Panc1 (cell line): ENCODE measurements around the gene UCHL5.

ENCODE experiments used
- CTCF ChIP-seq: fragments of 450-650 bp; IDR thresholded peaks from 2 replicates; pipeline ENCODE4 v1.5.1; 2017; ENCODE audit warnings: mild to moderate bottlenecking
- POLR2AphosphoS5 ChIP-seq: IDR thresholded peaks from 2 replicates; pipeline ENCODE4 v1.6.1; 2012; ENCODE audit warnings: mild to moderate bottlenecking, low read depth, low read length, moderate library complexity
- SIN3A ChIP-seq: IDR thresholded peaks from 2 replicates; pipeline ENCODE4 v1.6.1; 2012; ENCODE audit warnings: low read depth, mild to moderate bottlenecking, low read length, moderate library complexity, borderline replicate concordance; ENCODE audit not compliant: insufficient read depth
- TCF7L2 ChIP-seq: IDR thresholded peaks from 2 replicates; pipeline ENCODE4 v1.6.1; 2011; ENCODE audit warnings: mild to moderate bottlenecking, low read depth, low read length, inconsistent platforms
- TF ChIP-seq, protein P1 (sequence below), 2 experiments: IDR thresholded peaks; 2 replicates each; pipeline ENCODE4 v1.6.1; 2011 to 2012; ENCODE audit warnings: low read depth in 2 of 2, control low read depth in 1 of 2, low read length in 1 of 2, mild to moderate bottlenecking in 1 of 2, moderate library complexity in 1 of 2; ENCODE audit not compliant: insufficient read depth in 1 of 2

- TF ChIP-seq, protein P1, sequence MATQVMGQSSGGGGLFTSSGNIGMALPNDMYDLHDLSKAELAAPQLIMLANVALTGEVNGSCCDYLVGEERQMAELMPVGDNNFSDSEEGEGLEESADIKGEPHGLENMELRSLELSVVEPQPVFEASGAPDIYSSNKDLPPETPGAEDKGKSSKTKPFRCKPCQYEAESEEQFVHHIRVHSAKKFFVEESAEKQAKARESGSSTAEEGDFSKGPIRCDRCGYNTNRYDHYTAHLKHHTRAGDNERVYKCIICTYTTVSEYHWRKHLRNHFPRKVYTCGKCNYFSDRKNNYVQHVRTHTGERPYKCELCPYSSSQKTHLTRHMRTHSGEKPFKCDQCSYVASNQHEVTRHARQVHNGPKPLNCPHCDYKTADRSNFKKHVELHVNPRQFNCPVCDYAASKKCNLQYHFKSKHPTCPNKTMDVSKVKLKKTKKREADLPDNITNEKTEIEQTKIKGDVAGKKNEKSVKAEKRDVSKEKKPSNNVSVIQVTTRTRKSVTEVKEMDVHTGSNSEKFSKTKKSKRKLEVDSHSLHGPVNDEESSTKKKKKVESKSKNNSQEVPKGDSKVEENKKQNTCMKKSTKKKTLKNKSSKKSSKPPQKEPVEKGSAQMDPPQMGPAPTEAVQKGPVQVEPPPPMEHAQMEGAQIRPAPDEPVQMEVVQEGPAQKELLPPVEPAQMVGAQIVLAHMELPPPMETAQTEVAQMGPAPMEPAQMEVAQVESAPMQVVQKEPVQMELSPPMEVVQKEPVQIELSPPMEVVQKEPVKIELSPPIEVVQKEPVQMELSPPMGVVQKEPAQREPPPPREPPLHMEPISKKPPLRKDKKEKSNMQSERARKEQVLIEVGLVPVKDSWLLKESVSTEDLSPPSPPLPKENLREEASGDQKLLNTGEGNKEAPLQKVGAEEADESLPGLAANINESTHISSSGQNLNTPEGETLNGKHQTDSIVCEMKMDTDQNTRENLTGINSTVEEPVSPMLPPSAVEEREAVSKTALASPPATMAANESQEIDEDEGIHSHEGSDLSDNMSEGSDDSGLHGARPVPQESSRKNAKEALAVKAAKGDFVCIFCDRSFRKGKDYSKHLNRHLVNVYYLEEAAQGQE (IDR thresholded peaks at IDR 0.05; ENCODE audit: insufficient read depth in 1 of 2, low read depth in 2 of 2, low read length in 1 of 2), result no peak
- TF ChIP-seq SIN3A (no peak), CTCF (no peak), POLR2AphosphoS5 (no peak), TCF7L2 (no peak)
Observed at GRCh38 chr1:192967901-192968300, 91.3 kb downstream of the UCHL5 start.
